OCI-LY3 (cell line): ENCODE data around the gene BTNL8.

Source experiments
- H2AFZ ChIP-seq: fragments of 200-600, 300-600 bp; shearing (Covaris generic); 2 replicates; pipeline ENCODE4 v1.6.0; 2014; ENCODE audit warnings: antibody characterized with exemption, low read depth, low read length
- H3K27ac ChIP-seq: fragments of 200-600, 300-600 bp; sonication (generic); 2 replicates; pipeline ENCODE4 v1.5.1; 2014; ENCODE audit warnings: mild to moderate bottlenecking, low read length, moderate library complexity, mixed read lengths
- H3K27me3 ChIP-seq: fragments of 200-600, 300-600 bp; sonication (generic); 2 replicates; pipeline ENCODE4 v1.6.1; 2014; ENCODE audit warnings: low read depth, low read length, mixed read lengths
- H3K36me3 ChIP-seq: fragments of 200-600, 300-600 bp; sonication (generic); replicated peaks from 2 replicates; pipeline ENCODE3; 2014; ENCODE audit warnings: low read depth, low read length, mixed read lengths
- H3K4me1 ChIP-seq: fragments of 300-600, 200-600 bp; sonication (generic); 2 replicates; pipeline ENCODE4 v1.6.1; 2014; ENCODE audit warnings: low read length, mixed read lengths
- H3K4me2 ChIP-seq: fragments of 200-600, 300-600 bp; sonication (generic); 2 replicates; pipeline ENCODE4 v1.6.1; 2014; ENCODE audit warnings: low read length, mixed read lengths
- H3K4me3 ChIP-seq: fragments of 300-600, 200-600 bp; sonication (generic); 2 replicates; pipeline ENCODE4 v1.5.1; 2014; ENCODE audit warnings: antibody characterized with exemption, mild to moderate bottlenecking, low read length, moderate library complexity
- H3K79me2 ChIP-seq: fragments of 300-600, 200-600 bp; shearing (Covaris generic); 2 replicates; pipeline ENCODE4 v1.6.1; 2014; ENCODE audit warnings: mild to moderate bottlenecking, low read length, mixed read lengths
- H3K9ac ChIP-seq: fragments of 300-600, 200-600 bp; shearing (Covaris generic); 2 replicates; pipeline ENCODE4 v1.6.0; 2014; ENCODE audit warnings: mild to moderate bottlenecking, low read length, moderate library complexity
- H3K9me3 ChIP-seq: fragments of 200-600, 300-600 bp; shearing (Covaris generic); 2 replicates; pipeline ENCODE4 v1.6.1; 2014; ENCODE audit warnings: low read length, mixed read lengths; ENCODE audit not compliant: insufficient read depth
- H4K20me1 ChIP-seq: fragments of 200-600, 300-600 bp; sonication (generic); 2 replicates; pipeline ENCODE4 v1.6.1; 2016; ENCODE audit warnings: low read length, mixed read lengths; ENCODE audit not compliant: insufficient read depth
- EZH2phosphoT487 ChIP-seq: fragments of 200-600 bp; shearing (Covaris generic); IDR thresholded peaks from 2 replicates; pipeline ENCODE4 v1.6.1; 2018; ENCODE audit warnings: antibody characterized with exemption, mixed run types, low read depth
- TF ChIP-seq, protein P1 (sequence below): fragments of 200-600, 300-600 bp; sonication (generic); IDR thresholded peaks from 2 replicates; pipeline ENCODE4 v1.5.1; 2014; ENCODE audit warnings: antibody characterized with exemption, low read length, low read depth

The BTNL8 gene

GRCh38 chr5:180970336-180970735 lies 71.4 kb downstream of the BTNL8 start:
- H3K27me3 ChIP-seq, result no peaks in the 10 kb centered on the region
- no peak overlapping the region for H2AFZ ChIP-seq
- H3K79me2 ChIP-seq, result no peaks in the 10 kb centered on the region
- H3K9ac ChIP-seq, result no peak overlapping the region
- no peaks in the 10 kb centered on the region for H4K20me1 ChIP-seq
- H3K9me3 ChIP-seq, result no peaks in the 10 kb centered on the region
- H3K4me3 ChIP-seq, result no peak overlapping the region
- H3K27ac ChIP-seq, result no peak overlapping the region
- H3K4me2 ChIP-seq, result no peak overlapping the region
- no peak for TF ChIP-seq EZH2phosphoT487
- TF ChIP-seq, protein P1, sequence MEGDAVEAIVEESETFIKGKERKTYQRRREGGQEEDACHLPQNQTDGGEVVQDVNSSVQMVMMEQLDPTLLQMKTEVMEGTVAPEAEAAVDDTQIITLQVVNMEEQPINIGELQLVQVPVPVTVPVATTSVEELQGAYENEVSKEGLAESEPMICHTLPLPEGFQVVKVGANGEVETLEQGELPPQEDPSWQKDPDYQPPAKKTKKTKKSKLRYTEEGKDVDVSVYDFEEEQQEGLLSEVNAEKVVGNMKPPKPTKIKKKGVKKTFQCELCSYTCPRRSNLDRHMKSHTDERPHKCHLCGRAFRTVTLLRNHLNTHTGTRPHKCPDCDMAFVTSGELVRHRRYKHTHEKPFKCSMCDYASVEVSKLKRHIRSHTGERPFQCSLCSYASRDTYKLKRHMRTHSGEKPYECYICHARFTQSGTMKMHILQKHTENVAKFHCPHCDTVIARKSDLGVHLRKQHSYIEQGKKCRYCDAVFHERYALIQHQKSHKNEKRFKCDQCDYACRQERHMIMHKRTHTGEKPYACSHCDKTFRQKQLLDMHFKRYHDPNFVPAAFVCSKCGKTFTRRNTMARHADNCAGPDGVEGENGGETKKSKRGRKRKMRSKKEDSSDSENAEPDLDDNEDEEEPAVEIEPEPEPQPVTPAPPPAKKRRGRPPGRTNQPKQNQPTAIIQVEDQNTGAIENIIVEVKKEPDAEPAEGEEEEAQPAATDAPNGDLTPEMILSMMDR, result no peak
- H3K4me1 ChIP-seq, result peaks cover 8% of the 10 kb centered on the region
- no peaks in the 10 kb centered on the region for H3K36me3 ChIP-seq

GRCh38 chr5:180970875-180971274 lies 71.9 kb downstream of the BTNL8 start:
- Histone ChIP-seq H2AFZ (no peak overlapping the region), H3K36me3 (no peaks in the 10 kb centered on the region), H3K9ac (no peak overlapping the region), H3K9me3 (no peaks in the 10 kb centered on the region), H3K4me1 (peaks cover 14% of the 10 kb centered on the region), H3K4me2 (no peak overlapping the region), H3K79me2 (no peaks in the 10 kb centered on the region), H3K27ac (no peak overlapping the region), H4K20me1 (no peaks in the 10 kb centered on the region), H3K27me3 (no peaks in the 10 kb centered on the region), H3K4me3 (no peak overlapping the region)
- TF ChIP-seq, protein P1, result no peak
- no peak for TF ChIP-seq EZH2phosphoT487

- Histone ChIP-seq H3K36me3 (no peaks in the 10 kb centered on the region), H4K20me1 (no peaks in the 10 kb centered on the region), H3K79me2 (no peaks in the 10 kb centered on the region), H3K4me1 (peaks cover 20% of the 10 kb centered on the region), H3K27ac (no peak overlapping the region; the same call in 1 of the 2 replicates), H3K4me3 (no peak overlapping the region), H2AFZ (no peak overlapping the region), H3K4me2 (peak overlapping the region; percentile 54), H3K9me3 (no peaks in the 10 kb centered on the region), H3K27me3 (no peaks in the 10 kb centered on the region), H3K9ac (no peak overlapping the region)
- TF ChIP-seq EZH2phosphoT487, result no peak
- TF ChIP-seq, protein P1, result no peak
Observed at GRCh38 chr5:180974612-180975315, 75.8 kb downstream of the BTNL8 start.

DNA sequence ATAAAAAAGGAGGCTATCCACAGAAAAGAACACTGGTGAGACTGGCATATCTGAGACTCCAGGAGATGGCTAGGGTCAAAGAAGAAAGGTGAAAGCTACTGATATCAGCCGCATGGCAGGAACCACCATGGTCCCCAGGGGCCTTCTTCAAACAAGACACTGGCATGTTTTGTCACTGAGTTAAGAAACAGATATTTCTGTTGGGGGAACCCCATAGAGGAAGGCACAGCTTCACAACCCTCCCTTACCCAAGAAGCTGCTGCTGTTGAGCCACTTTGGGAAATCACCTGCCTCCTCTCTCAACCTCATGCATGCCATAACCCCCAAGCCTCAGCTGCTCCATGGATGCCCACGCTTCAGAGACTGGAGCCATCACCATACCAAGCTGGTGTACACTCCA lies 76.4 kb downstream of the BTNL8 start:
- H2AFZ ChIP-seq, result no peak overlapping the region
- no peak overlapping the region; the same call in 1 of the 2 replicates for H3K27ac ChIP-seq
- H3K27me3 ChIP-seq, result no peaks in the 10 kb centered on the region
- H3K4me3 ChIP-seq, result no peak overlapping the region
- no peaks in the 10 kb centered on the region for H3K79me2 ChIP-seq
- H4K20me1 ChIP-seq, result no peaks in the 10 kb centered on the region
- no peaks in the 10 kb centered on the region for H3K9me3 ChIP-seq
- H3K4me2 ChIP-seq, result peak overlapping the region; percentile 54
- no peaks in the 10 kb centered on the region for H3K36me3 ChIP-seq
- TF ChIP-seq, protein P1, result no peak
- H3K4me1 ChIP-seq, result peaks cover 20% of the 10 kb centered on the region
- no peak overlapping the region for H3K9ac ChIP-seq
